Measurements from ENCODE around the gene FOXR1.

Gene FOXR1

GRCh38 chr11:119028346-119029068, 56.9 kb downstream of the FOXR1 start:
- TF ChIP-seq CTCF (conservative IDR thresholded peaks at IDR 0.05; ENCODE audit: low read depth, low read length) = no peak
- H3K4me3 ChIP-seq (ENCODE audit: low read depth, low read length) = no peak overlapping the region
- no peak for DNase-seq (ENCODE audit: low read depth)

- no peak for TF ChIP-seq CTCF (conservative IDR thresholded peaks at IDR 0.05; ENCODE audit: low read depth, low read length)
- no peak for DNase-seq (ENCODE audit: low read depth)
- H3K4me3 ChIP-seq (ENCODE audit: low read depth, low read length) = no peak overlapping the region
These were observed 57.4 kb downstream of the FOXR1 start for GRCh38 chr11:119029069-119029339.

GRCh38 chr11:119029340-119030028, 57.9 kb downstream of the FOXR1 start:
- TF ChIP-seq CTCF (conservative IDR thresholded peaks at IDR 0.05; ENCODE audit: low read depth, low read length) = no peak
- H3K4me3 ChIP-seq (ENCODE audit: low read depth, low read length) = peak overlapping the region; percentile 82
- DNase-seq (ENCODE audit: low read depth) = no peak

- TF ChIP-seq CTCF (conservative IDR thresholded peaks at IDR 0.05; ENCODE audit: low read depth, low read length) = no peak
- peak overlapping the region; percentile 82 for H3K4me3 ChIP-seq (ENCODE audit: low read depth, low read length)
- no peak for DNase-seq (ENCODE audit: low read depth)
These were observed 58.4 kb downstream of the FOXR1 start for GRCh38 chr11:119030029-119030328.

- H3K4me3 ChIP-seq (ENCODE audit: low read depth, low read length) = peak within 1 kb of the TSS; percentile 82
- TF ChIP-seq CTCF (conservative IDR thresholded peaks at IDR 0.05; ENCODE audit: low read depth, low read length) = no peak
- DNase-seq (ENCODE audit: low read depth) = peak; percentile 99
These were observed 58.9 kb downstream of the FOXR1 start, which contains the start of gene SLC37A4 for GRCh38 chr11:119030329-119031047. TSS of gene SLC37A4 (minus strand) at chr11:119030877.
